ENCODE measurements around the gene SOX6.

SOX6 gene

GRCh38 chr11:16052750-16053149 lies 303.6 kb downstream of the SOX6 start:
- TF ChIP-seq CTCF (IDR thresholded peaks at IDR 0.05) (no peak), ZFX (IDR thresholded peaks at IDR 0.05; ENCODE audit: borderline replicate concordance) (no peak)
- H3K27ac ChIP-seq, result no peak overlapping the region

- no peak overlapping the region for H3K27ac ChIP-seq
- TF ChIP-seq CTCF (IDR thresholded peaks at IDR 0.05) (no peak), ZFX (IDR thresholded peaks at IDR 0.05; ENCODE audit: borderline replicate concordance) (no peak)
Observed at GRCh38 chr11:16049611-16050010, 306.7 kb downstream of the SOX6 start.

- no peak overlapping the region for H3K27ac ChIP-seq
- TF ChIP-seq ZFX (IDR thresholded peaks at IDR 0.05; ENCODE audit: borderline replicate concordance) (no peak), CTCF (IDR thresholded peaks at IDR 0.05) (no peak)
Observed at GRCh38 chr11:16047073-16047472, 309.3 kb downstream of the SOX6 start.

GRCh38 chr11:16043617-16044016 lies 312.7 kb downstream of the SOX6 start:
- no peak overlapping the region for H3K27ac ChIP-seq
- TF ChIP-seq ZFX (IDR thresholded peaks at IDR 0.05; ENCODE audit: borderline replicate concordance) (no peak), CTCF (IDR thresholded peaks at IDR 0.05) (no peak)

GRCh38 chr11:16041207-16041606 lies 315.1 kb downstream of the SOX6 start:
- H3K27ac ChIP-seq, result no peak overlapping the region
- TF ChIP-seq ZFX (IDR thresholded peaks at IDR 0.05; ENCODE audit: borderline replicate concordance) (no peak), CTCF (IDR thresholded peaks at IDR 0.05) (no peak)

- H3K27ac ChIP-seq, result no peak overlapping the region
- no peak for TF ChIP-seq CTCF (IDR thresholded peaks at IDR 0.05)
- TF ChIP-seq ZFX (IDR thresholded peaks at IDR 0.05; ENCODE audit: borderline replicate concordance), result no peak
Observed at GRCh38 chr11:16040151-16040550, 316.2 kb downstream of the SOX6 start.

- TF ChIP-seq CTCF (IDR thresholded peaks at IDR 0.05) (no peak), ZFX (IDR thresholded peaks at IDR 0.05; ENCODE audit: borderline replicate concordance) (no peak)
- H3K27ac ChIP-seq, result no peak overlapping the region
Observed at GRCh38 chr11:16037179-16037578, 319.2 kb downstream of the SOX6 start.

All from 22Rv1 (cell line).